Activated effector memory CD4-positive, alpha-beta T cell treated with Interleukin-2 at 50 U/mL for 16 hours (primary cell): ENCODE measurements around the gene OR1J1.

Experiments
- DNase-seq: peaks from one replicate; pipeline ENCODE4 v3.0.0-alpha.2; 2020

Gene OR1J1

GRCh38 chr9:122444041-122444733 is 33.5 kb downstream of the OR1J1 start:
- no peak for DNase-seq

- no peak for DNase-seq
These were observed 35.2 kb downstream of the OR1J1 start for GRCh38 chr9:122442568-122442967.
